K562 (cell line): ENCODE data around the gene CDCP1. TPM values are rescaled to one million over a fixed set of nuclear protein-coding genes. Genes with fewer than 3 reads are reported as not detected.

ENCODE experiments used
- ARNT ChIP-seq, 2 experiments: fragments of 450-650 bp; IDR thresholded peaks; 2 replicates each; pipeline ENCODE4 v1.6.1; 2016; ENCODE audit warnings: mild to moderate bottlenecking in 1 of 2
- CBX1 ChIP-seq: sonication (generic); IDR thresholded peaks from 2 replicates; pipeline ENCODE4 v1.6.1; 2016; ENCODE audit warnings: antibody characterized with exemption, low read depth, mild to moderate bottlenecking
- CC2D1A ChIP-seq: fragments of 450-650 bp; IDR thresholded peaks from 2 replicates; pipeline ENCODE4 v1.6.1; 2017; ENCODE audit warnings: mild to moderate bottlenecking
- CTBP1 ChIP-seq: fragments of 450-650 bp; IDR thresholded peaks from 2 replicates; pipeline ENCODE4 v1.6.1; 2016; ENCODE audit warnings: borderline replicate concordance
- ESRRA ChIP-seq: fragments of 450-650 bp; IDR thresholded peaks from 2 replicates; pipeline ENCODE4 v1.6.1; 2014; ENCODE audit warnings: low read depth, mild to moderate bottlenecking, moderate library complexity, borderline replicate concordance
- FUS ChIP-seq: fragments of 200-400 bp; formaldehyde crosslinking; optimal IDR thresholded peaks from 2 replicates; pipeline ENCODE3; 2017; ENCODE audit warnings: low read depth, low read length
- HNRNPLL ChIP-seq: fragments of 200-400 bp; formaldehyde crosslinking; IDR thresholded peaks from 2 replicates; pipeline ENCODE4 v1.6.1; 2017; ENCODE audit warnings: low read length, low read depth, mild to moderate bottlenecking; ENCODE audit not compliant: poor library complexity, severe bottlenecking
- ILF3 ChIP-seq: fragments of 450-650 bp; IDR thresholded peaks from 2 replicates; pipeline ENCODE4 v1.6.1; 2018; ENCODE audit warnings: antibody characterized with exemption, mild to moderate bottlenecking, moderate library complexity, borderline replicate concordance
- MBD2 ChIP-seq: sonication (generic); IDR thresholded peaks from 2 replicates; pipeline ENCODE4 v1.6.1; 2016; ENCODE audit warnings: low read depth, borderline replicate concordance
- MEF2A ChIP-seq: IDR thresholded peaks from 2 replicates; pipeline ENCODE4 v1.6.1; 2011; ENCODE audit warnings: low read depth, mild to moderate bottlenecking, low read length, moderate library complexity; ENCODE audit not compliant: control insufficient read depth
- MEF2D ChIP-seq: conservative IDR thresholded peaks from 2 replicates; pipeline ENCODE4 v1.6.1; 2016; ENCODE audit warnings: low read depth, missing genetic modification characterization, missing compliant biosample characterization
- NR1H2 ChIP-seq: sonication (generic); formaldehyde crosslinking; IDR thresholded peaks from 2 replicates; pipeline ENCODE4 v1.4.0; 2020; ENCODE audit warnings: mild to moderate bottlenecking, missing genetic modification reagents
- NR3C1 ChIP-seq: sonication (generic); formaldehyde crosslinking; IDR thresholded peaks from 2 replicates; pipeline ENCODE4 v1.8.1; 2022; ENCODE audit warnings: missing genetic modification reagents
- POLR2B ChIP-seq: fragments of 450-650 bp; IDR thresholded peaks from 2 replicates; pipeline ENCODE4 v1.6.1; 2018; ENCODE audit warnings: low read depth; ENCODE audit not compliant: partially characterized antibody
- POU5F1 ChIP-seq: fragments of 150-350 bp; IDR thresholded peaks from 2 replicates; pipeline ENCODE4 v1.6.1; 2014; ENCODE audit warnings: borderline replicate concordance, low read length, low read depth, mild to moderate bottlenecking; ENCODE audit not compliant: partially characterized antibody
- RB1 ChIP-seq: fragments of 450-650 bp; IDR thresholded peaks from 2 replicates; pipeline ENCODE4 v1.6.1; 2017; ENCODE audit warnings: low read depth, mild to moderate bottlenecking
- RBM25 ChIP-seq: fragments of 200-400 bp; formaldehyde crosslinking; IDR thresholded peaks from 2 replicates; pipeline ENCODE4 v1.6.1; 2018; ENCODE audit warnings: low read length, low read depth, moderate library complexity; ENCODE audit not compliant: severe bottlenecking
- SRSF7 ChIP-seq: fragments of 200-400 bp; formaldehyde crosslinking; optimal IDR thresholded peaks from 2 replicates; pipeline ENCODE3; 2017; ENCODE audit warnings: mild to moderate bottlenecking, low read depth, low read length
- ZNF239 ChIP-seq: fragments of 250-450 bp; sonication (Bioruptor Pico); IDR thresholded peaks from 2 replicates; pipeline ENCODE4 v1.4.0; 2020; ENCODE audit warnings: mild to moderate bottlenecking
- polyA plus RNA-seq, 8 experiments: library from polyadenylated mRNA; depleted of rRNA in 4 of 8; stranded (reverse) in 5 of 8; unstranded in 3 of 8; fragments of >200 nt; fragmentation: Nextera tagmentation in 2 of 8; fragmentation: Illumina TruSeq in 1 of 8; extraction: Ambion mirVana in 2 of 8; extraction: Trizol in 1 of 8; gene quantifications; 2 replicates each; pipeline versions ENCODE4 v1.2.1 to v1.2.3, GENCODE V29; 2011 to 2014; ENCODE audit warnings: inconsistent platforms in 1 of 8, missing spikeins in 1 of 8
- total RNA-seq, 7 experiments: library from RNA; depleted of rRNA in 6 of 7; stranded (reverse); fragments of >200 nt in 6 of 7; fragmentation: Illumina TruSeq in 2 of 7; extraction: Trizol in 2 of 7; gene quantifications; 2 replicates each; pipeline versions ENCODE4 v1.2.1 to v1.2.3, GENCODE V29; 2011 to 2021; ENCODE audit warnings: low replicate concordance in 1 of 7
- TF ChIP-seq, protein P1 (sequence below): IDR thresholded peaks from 3 replicates; pipeline ENCODE4 v1.6.1; 2011; ENCODE audit warnings: borderline replicate concordance, mild to moderate bottlenecking; ENCODE audit not compliant: insufficient read length, insufficient read depth
- TF ChIP-seq, protein P2 (sequence below): fragments of 450-650 bp; IDR thresholded peaks from 2 replicates; pipeline ENCODE4 v1.6.1; 2016
- TF ChIP-seq, protein P3 (sequence below): sonication (generic); formaldehyde crosslinking; IDR thresholded peaks from 2 replicates; pipeline ENCODE4 v1.8.0; 2022; ENCODE audit warnings: mild to moderate bottlenecking, missing genetic modification reagents
- TF ChIP-seq, protein P4 (sequence below): fragments of 450-650 bp; IDR thresholded peaks from 2 replicates; pipeline ENCODE4 v1.6.1; 2016; ENCODE audit warnings: mild to moderate bottlenecking

CDCP1 gene
- total and polyA plus RNA-seq, 9 of the 15 experiments (the other 6 are each of a cell fraction or from before 2014, with no cell fraction given) = 3.9 to 16.4 (median 5.2) TPM

DNA sequence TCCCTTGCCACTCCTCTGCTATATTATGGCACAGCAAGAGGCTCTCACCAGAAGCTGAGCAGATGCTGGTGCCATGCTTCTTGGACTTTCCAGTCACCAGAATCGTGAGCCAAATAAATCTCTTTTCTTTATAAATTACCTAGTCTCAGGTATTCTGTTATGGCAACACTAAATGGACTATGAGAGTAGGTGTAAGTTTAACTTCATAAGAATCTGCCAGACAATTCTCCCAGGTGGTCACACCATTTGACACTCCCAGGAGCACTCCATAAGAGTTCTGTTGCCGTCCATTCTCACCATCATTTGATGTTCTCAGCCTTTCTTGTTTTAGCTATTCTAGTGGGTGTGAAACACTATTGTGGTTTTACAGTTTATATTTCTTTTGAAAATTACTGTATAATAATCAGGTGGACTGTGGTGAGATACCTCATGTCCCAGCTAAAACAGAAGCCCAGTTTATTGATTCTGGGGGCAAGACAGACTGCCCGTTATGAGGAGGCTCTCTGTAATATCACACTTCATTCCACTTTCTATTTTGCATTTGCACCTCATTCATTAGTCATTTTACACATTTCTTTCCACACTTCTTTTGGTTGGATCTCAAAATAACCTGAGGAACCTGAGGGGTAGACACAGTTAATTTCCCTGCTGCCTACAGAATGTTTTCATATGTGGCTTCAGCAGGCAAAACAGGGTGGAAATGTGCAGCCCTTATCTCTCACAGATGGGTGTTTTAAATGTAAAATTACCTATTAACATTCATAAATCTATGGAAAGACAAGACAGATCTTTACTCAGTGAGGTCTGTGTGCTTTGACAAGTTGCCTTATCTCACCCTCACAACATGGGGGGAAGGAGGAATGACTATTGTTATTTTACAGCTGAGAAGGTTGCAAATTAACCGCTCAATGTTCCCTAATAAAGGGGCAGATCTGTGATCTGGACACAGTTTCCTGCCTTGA, 42.1 kb downstream of the CDCP1 start (continued):
- TF ChIP-seq HNRNPLL (no peak), ESRRA (no peak; the same call in 1 of the 2 replicates), CBX1 (no peak), NR1H2 (no peak), RB1 (0 out of 2 replicates have a peak, but pooled peaks have one; percentile 14), MEF2D (tag) (0 out of 2 replicates have a peak, but pooled peaks have one; percentile 53), CC2D1A (peak; percentile 94; the same call in 1 of the 2 replicates), FUS (no peak), ZNF239 (CRISPR knock-in tag) (0 out of 2 replicates have a peak, but pooled peaks have one; percentile 8), CTBP1 (peak; percentile 86), ILF3 (no peak), MEF2A (no peak), POLR2B (no peak), NR3C1 (CRISPR knock-in tag) (no peak), ARNT (IDR thresholded peaks at IDR 0.05) (peak; percentile 87 to 96), RBM25 (no peak), POU5F1 (no peak), SRSF7 (no peak), MBD2 (peak; percentile 90)
- TF ChIP-seq, protein P1, sequence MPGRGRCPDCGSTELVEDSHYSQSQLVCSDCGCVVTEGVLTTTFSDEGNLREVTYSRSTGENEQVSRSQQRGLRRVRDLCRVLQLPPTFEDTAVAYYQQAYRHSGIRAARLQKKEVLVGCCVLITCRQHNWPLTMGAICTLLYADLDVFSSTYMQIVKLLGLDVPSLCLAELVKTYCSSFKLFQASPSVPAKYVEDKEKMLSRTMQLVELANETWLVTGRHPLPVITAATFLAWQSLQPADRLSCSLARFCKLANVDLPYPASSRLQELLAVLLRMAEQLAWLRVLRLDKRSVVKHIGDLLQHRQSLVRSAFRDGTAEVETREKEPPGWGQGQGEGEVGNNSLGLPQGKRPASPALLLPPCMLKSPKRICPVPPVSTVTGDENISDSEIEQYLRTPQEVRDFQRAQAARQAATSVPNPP = no peak
- TF ChIP-seq, protein P2, sequence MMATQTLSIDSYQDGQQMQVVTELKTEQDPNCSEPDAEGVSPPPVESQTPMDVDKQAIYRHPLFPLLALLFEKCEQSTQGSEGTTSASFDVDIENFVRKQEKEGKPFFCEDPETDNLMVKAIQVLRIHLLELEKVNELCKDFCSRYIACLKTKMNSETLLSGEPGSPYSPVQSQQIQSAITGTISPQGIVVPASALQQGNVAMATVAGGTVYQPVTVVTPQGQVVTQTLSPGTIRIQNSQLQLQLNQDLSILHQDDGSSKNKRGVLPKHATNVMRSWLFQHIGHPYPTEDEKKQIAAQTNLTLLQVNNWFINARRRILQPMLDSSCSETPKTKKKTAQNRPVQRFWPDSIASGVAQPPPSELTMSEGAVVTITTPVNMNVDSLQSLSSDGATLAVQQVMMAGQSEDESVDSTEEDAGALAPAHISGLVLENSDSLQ = peak; percentile 91
- TF ChIP-seq, protein P3, sequence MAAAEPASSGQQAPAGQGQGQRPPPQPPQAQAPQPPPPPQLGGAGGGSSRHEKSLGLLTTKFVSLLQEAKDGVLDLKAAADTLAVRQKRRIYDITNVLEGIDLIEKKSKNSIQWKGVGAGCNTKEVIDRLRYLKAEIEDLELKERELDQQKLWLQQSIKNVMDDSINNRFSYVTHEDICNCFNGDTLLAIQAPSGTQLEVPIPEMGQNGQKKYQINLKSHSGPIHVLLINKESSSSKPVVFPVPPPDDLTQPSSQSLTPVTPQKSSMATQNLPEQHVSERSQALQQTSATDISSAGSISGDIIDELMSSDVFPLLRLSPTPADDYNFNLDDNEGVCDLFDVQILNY (CRISPR knock-in tag) = no peak
- TF ChIP-seq, protein P4, sequence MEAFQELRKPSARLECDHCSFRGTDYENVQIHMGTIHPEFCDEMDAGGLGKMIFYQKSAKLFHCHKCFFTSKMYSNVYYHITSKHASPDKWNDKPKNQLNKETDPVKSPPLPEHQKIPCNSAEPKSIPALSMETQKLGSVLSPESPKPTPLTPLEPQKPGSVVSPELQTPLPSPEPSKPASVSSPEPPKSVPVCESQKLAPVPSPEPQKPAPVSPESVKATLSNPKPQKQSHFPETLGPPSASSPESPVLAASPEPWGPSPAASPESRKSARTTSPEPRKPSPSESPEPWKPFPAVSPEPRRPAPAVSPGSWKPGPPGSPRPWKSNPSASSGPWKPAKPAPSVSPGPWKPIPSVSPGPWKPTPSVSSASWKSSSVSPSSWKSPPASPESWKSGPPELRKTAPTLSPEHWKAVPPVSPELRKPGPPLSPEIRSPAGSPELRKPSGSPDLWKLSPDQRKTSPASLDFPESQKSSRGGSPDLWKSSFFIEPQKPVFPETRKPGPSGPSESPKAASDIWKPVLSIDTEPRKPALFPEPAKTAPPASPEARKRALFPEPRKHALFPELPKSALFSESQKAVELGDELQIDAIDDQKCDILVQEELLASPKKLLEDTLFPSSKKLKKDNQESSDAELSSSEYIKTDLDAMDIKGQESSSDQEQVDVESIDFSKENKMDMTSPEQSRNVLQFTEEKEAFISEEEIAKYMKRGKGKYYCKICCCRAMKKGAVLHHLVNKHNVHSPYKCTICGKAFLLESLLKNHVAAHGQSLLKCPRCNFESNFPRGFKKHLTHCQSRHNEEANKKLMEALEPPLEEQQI = peak; percentile 94
